ENCODE measurements around the gene ZWINT.

ZWINT gene, protein sequence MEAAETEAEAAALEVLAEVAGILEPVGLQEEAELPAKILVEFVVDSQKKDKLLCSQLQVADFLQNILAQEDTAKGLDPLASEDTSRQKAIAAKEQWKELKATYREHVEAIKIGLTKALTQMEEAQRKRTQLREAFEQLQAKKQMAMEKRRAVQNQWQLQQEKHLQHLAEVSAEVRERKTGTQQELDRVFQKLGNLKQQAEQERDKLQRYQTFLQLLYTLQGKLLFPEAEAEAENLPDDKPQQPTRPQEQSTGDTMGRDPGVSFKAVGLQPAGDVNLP

GRCh38 chr10:56360967-56361612 is at the start of gene ZWINT:
TSS of gene ZWINT (minus strand) at chr10:56361259. CDS start at chr10:56361236, 23 bp downstream.
- peak; percentile 98 to 99 (median 99) for DNase-seq

GRCh38 chr10:56383806-56384205 is 22.7 kb upstream of the ZWINT start:
- DNase-seq = no peak

- DNase-seq = peak in 2 of 3 donors; percentile 6 to 7
Observed at GRCh38 chr10:56370217-56371113, 9.4 kb upstream of the ZWINT start.

- DNase-seq = no peak
Observed at GRCh38 chr10:56360583-56360966, 484 bp downstream of the ZWINT start.

DNA sequence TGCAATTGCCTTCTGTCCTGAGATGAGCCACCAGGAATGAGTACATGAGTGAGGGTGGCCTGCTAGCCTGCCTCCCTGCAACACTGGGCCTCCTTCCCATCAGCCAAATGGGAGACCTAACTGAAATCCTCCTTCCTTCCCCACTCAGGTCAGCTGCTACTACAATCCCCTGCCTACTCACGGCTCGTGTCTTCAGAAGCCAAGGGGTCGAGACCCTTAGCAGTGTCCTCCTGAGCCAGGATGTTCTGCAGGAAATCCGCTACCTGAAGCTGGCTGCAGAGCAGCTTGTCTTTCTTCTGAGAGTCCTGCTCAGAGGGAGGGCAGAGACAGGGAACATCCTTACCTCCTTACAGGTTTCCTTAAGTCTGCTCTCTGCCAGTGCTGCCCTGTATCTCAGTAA is 1.2 kb downstream of the ZWINT start:
- no peak for DNase-seq

DNA sequence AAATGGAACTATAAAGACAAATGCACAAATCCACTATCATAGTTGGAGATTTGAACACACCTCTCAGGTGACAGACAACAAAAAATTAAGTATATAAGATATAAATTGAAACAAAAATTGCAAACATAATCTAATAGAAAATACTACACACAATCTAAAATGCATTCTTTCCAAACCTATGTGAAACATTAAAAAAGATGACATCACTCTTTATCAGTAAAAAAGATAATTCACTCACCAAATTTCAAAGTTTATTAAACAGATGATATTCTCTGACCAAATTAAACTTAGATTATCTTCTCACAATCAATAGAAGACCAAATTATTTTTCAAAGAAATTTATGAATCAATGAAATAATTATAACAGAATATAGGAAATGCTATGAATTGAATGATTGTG is 4.0 kb downstream of the ZWINT start:
- DNase-seq = no peak

DNA sequence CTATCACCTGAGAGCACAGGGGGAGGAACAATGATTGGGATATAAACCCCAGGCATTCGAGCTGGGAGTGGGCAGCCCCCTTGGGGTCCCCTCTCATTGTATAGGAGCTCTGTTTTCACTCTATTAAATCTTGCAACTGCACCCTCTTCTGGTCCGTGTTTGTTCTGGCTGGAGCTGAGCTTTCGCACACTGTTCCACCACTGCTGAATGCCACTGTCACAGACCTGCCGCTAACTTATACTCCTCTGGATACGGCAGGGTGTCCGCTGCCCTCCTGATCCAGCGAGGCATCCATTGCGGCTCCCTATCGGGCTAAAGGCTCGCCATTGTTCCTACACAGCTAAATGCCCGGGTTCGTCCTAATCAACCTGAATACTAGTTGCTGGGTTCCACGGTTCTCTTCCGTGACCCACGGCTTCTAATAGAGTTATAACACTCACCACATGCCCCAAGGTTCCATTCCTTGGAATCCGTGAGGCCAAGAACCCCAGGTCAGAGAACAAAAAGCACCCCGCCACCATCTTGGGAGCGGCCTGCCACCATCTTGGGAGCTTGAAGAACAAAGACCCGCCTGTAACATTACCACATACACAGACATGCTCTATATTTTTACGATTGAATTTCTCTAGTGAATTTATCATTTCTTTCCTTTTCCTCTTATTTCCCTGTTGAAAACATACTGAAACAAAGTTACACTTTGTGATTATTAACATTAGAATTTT is 9.0 kb downstream of the ZWINT start:
- no peak for DNase-seq

- DNase-seq = no peak
Observed at GRCh38 chr10:56349611-56350010, 11.4 kb downstream of the ZWINT start.

GRCh38 chr10:56348101-56348500 is 13.0 kb downstream of the ZWINT start:
- DNase-seq = no peak

- no peak for DNase-seq
Observed at GRCh38 chr10:56346845-56347415, 14.1 kb downstream of the ZWINT start.

DNA sequence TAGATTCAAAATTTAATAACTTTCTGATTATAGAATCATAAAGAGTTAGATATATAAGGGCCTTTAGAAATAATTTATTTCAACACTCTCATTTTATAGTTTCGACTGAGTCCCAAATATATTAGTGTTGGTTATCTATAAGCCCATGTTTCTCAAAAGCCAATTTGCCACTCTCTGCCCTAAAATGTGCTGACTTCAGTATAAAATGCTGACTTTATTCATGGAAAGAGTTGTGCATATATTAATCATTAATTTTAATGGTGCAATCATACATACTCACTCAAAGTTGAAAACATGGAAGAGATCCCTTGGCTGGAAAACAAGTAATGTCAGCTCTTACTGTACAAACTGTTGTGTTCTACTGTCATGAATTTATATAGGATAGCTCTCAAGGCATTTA is 19.4 kb downstream of the ZWINT start:
- no peak for DNase-seq

GRCh38 chr10:56329961-56330360 is 31.1 kb downstream of the ZWINT start:
- DNase-seq = no peak

DNA sequence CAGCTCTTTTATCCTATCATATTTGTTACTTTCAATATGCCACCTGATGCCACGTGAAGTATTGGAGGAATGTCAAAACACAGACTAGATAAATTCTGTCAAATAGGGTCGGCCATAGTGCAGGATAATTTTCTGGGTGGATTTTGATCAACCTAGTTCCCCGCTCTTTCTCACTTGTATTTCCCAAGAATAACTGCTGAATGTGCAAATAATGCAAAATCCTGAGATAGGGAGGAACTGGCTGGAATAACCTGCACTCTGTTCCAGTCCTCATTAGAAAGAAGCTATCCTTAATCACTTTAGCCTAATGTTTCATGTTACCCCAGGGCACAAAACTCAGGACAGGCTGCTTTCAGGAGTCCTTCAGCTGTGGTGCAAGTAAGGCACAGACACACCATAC is 33.9 kb downstream of the ZWINT start:
- DNase-seq = no peak

DNA sequence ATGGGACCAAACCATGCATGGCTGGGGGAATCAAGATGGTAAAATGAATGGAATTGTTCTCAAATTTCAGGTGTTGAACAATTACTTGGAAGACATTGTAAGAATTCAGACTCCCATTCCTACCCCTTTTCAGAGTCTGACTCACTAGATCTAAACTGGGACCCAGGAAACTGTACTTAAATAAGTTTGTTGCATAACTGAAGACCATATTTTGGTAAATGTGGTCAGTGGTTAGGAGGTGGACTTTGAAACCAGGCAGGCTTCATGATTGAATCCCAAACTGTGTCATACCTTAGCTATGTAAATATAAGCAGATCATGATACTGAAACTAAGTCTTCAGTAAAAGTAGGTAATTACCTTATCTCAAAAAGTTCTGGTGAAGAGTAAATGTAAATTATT is 41.7 kb downstream of the ZWINT start:
- DNase-seq = no peak

DNA sequence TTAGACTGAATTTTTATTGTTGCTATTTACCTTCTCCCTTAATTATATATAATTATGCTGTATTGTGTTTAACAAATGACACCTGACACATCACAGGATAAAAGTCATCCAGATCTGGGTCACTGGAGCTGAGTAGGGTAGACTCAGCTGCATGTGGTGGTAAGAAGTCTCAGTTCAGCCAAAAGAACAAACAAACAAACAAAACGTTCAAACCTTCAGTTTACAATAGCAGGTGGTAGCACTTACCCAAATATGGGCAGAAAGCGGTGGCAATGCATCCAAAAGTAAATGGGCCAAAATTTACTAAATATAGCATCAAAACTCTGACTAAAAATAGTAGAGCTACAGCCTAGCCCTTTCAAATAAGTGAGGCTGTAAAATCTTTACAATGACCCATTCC is 42.2 kb downstream of the ZWINT start:
- no peak for DNase-seq

GRCh38 chr10:56317603-56318002 is 43.5 kb downstream of the ZWINT start:
- no peak for DNase-seq

- no peak for DNase-seq
Observed at GRCh38 chr10:56316603-56317002, 44.5 kb downstream of the ZWINT start.

Data from suppressor macrophage treated with lipopolysaccharide for 1 hour (primary cell).